HG03439 (cell line): ENCODE results near the gene DYNLRB1.
A peak's percentile ranks its signal among the peaks of the same experiment; 100 is the strongest.
"Not testable (repeated sequence)": the region's sequence is repeated elsewhere in the genome, so short reads cannot be mapped to it uniquely, and the experiment has no call there.

Experiments used
- ATAC-seq: cut with Tn5 transposase; IDR thresholded peaks from one replicate; pipeline ENCODE4 v1.9.1; 2021; ENCODE audit warnings: mild to moderate bottlenecking, moderate library complexity; ENCODE audit not compliant: unreplicated experiment

The DYNLRB1 gene

GRCh38 chr20:34511891-34512265 lies 4.3 kb upstream of the DYNLRB1 start:
- no peak for ATAC-seq

GRCh38 chr20:34512266-34512954 lies 3.8 kb upstream of the DYNLRB1 start:
- no peak for ATAC-seq

GRCh38 chr20:34512955-34513419 lies 3.2 kb upstream of the DYNLRB1 start:
- ATAC-seq: no peak

- not testable (repeated sequence) for ATAC-seq
These were observed 2.2 kb upstream of the DYNLRB1 start for GRCh38 chr20:34514034-34514433.

- ATAC-seq: no peak
These were observed 1.2 kb upstream of the DYNLRB1 start for GRCh38 chr20:34514897-34515483.

- peak; percentile 58 for ATAC-seq
These were observed 557 bp upstream of the DYNLRB1 start for GRCh38 chr20:34515484-34516246.

- ATAC-seq: no peak
These were observed 888 bp downstream of the DYNLRB1 start for GRCh38 chr20:34517114-34517505.

- ATAC-seq: not testable (repeated sequence)
These were observed 2.6 kb downstream of the DYNLRB1 start for GRCh38 chr20:34518863-34519262.

GRCh38 chr20:34519841-34520240 lies 3.6 kb downstream of the DYNLRB1 start:
- not testable (repeated sequence) for ATAC-seq

- ATAC-seq: no peak
These were observed 7.0 kb downstream of the DYNLRB1 start for GRCh38 chr20:34522969-34523871.

GRCh38 chr20:34524426-34524825 lies 8.2 kb downstream of the DYNLRB1 start:
- no peak for ATAC-seq

- no peak for ATAC-seq
These were observed 9.1 kb downstream of the DYNLRB1 start for GRCh38 chr20:34525342-34525708.

- no peak for ATAC-seq
These were observed 9.6 kb downstream of the DYNLRB1 start for GRCh38 chr20:34525709-34526416.

- no peak for ATAC-seq
These were observed 10.2 kb downstream of the DYNLRB1 start for GRCh38 chr20:34526466-34526865.

- no peak for ATAC-seq
These were observed 10.8 kb downstream of the DYNLRB1 start for GRCh38 chr20:34527016-34527415.

GRCh38 chr20:34528921-34529297 lies 12.7 kb downstream of the DYNLRB1 start:
- ATAC-seq: no peak

- ATAC-seq: no peak
These were observed 13.5 kb downstream of the DYNLRB1 start for GRCh38 chr20:34529742-34530141.

GRCh38 chr20:34530342-34530741 lies 14.1 kb downstream of the DYNLRB1 start:
- no peak for ATAC-seq

GRCh38 chr20:34531608-34532265 lies 15.5 kb downstream of the DYNLRB1 start:
- ATAC-seq: no peak

GRCh38 chr20:34532320-34532719 lies 16.1 kb downstream of the DYNLRB1 start:
- no peak for ATAC-seq
